ENCODE data around the gene C6orf89. TPM values are rescaled to one million over a fixed set of nuclear protein-coding genes. Genes with fewer than 3 reads are reported as not detected.

C6orf89 gene
- total RNA-seq, 2 donors from 2014 or later: 13.9 to 16.8 TPM

- TF ChIP-seq, protein P1, sequence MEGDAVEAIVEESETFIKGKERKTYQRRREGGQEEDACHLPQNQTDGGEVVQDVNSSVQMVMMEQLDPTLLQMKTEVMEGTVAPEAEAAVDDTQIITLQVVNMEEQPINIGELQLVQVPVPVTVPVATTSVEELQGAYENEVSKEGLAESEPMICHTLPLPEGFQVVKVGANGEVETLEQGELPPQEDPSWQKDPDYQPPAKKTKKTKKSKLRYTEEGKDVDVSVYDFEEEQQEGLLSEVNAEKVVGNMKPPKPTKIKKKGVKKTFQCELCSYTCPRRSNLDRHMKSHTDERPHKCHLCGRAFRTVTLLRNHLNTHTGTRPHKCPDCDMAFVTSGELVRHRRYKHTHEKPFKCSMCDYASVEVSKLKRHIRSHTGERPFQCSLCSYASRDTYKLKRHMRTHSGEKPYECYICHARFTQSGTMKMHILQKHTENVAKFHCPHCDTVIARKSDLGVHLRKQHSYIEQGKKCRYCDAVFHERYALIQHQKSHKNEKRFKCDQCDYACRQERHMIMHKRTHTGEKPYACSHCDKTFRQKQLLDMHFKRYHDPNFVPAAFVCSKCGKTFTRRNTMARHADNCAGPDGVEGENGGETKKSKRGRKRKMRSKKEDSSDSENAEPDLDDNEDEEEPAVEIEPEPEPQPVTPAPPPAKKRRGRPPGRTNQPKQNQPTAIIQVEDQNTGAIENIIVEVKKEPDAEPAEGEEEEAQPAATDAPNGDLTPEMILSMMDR (conservative IDR thresholded peaks at IDR 0.05): no peak
- Mint-ChIP-seq H3K9me3 (no peaks in the 10 kb centered on the region), H3K27ac (no peak overlapping the region), H3K4me1 (peaks cover 10% of the 10 kb centered on the region), H3K4me3 (no peak overlapping the region), H3K36me3 (ENCODE audit: low read depth) (peaks cover 64% of the 10 kb centered on the region), H3K27me3 (ENCODE audit: insufficient read depth) (no peaks in the 10 kb centered on the region)
- Histone ChIP-seq H3K9ac (ENCODE audit: extremely low read depth, low read length, poor library complexity, severe bottlenecking) (no peak overlapping the region), H3K4me1 (ENCODE audit: control insufficient read depth, insufficient read depth, low read length) (no peaks in the 10 kb centered on the region), H3K27me3 (ENCODE audit: control insufficient read depth, insufficient read depth, low read length, poor library complexity, severe bottlenecking) (no peaks in the 10 kb centered on the region), H3K4me3 (ENCODE audit: low read length) (no peak overlapping the region), H3K36me3 (ENCODE audit: control insufficient read depth, insufficient read depth, low read length) (peaks cover 46% of the 10 kb centered on the region), H3K9me3 (ENCODE audit: control insufficient read depth, low read length) (no peaks in the 10 kb centered on the region), H3K27ac (ENCODE audit: low read depth, low read length) (no peak overlapping the region)
- DNase-seq: peak; percentile 20
- 96% methylated on average over 6 to 8 of the region's 8 CpGs for WGBS, 2 experiments (ENCODE audit: insufficient coverage in 1 of 2, insufficient read length in 1 of 2)
Measured at GRCh38 chr6:36856277-36856676, 29.5 kb upstream of the C6orf89 start.

- peaks cover 68% of the 10 kb centered on the region for H3K36me3 Mint-ChIP-seq (ENCODE audit: low read depth)
- WGBS, 2 experiments (ENCODE audit: insufficient coverage in 1 of 2, insufficient read length in 1 of 2): 93 to 94% methylated on average over 4 of the region's 4 CpGs
- H3K9me3 Mint-ChIP-seq: no peaks in the 10 kb centered on the region
Measured at GRCh38 chr6:36857325-36857724, 28.4 kb upstream of the C6orf89 start.

GRCh38 chr6:36858407-36858981, 27.3 kb upstream of the C6orf89 start:
- DNase-seq: peak; percentile 81
- H3K4me1 Mint-ChIP-seq: peaks cover 20% of the 10 kb centered on the region
- TF ChIP-seq, protein P1 (conservative IDR thresholded peaks at IDR 0.05): no peak
- H3K36me3 Mint-ChIP-seq (ENCODE audit: low read depth): peaks cover 73% of the 10 kb centered on the region
- H3K4me3 Mint-ChIP-seq: no peak overlapping the region
- Histone ChIP-seq H3K4me3 (ENCODE audit: low read length) (no peak overlapping the region), H3K9me3 (ENCODE audit: control insufficient read depth, low read length) (no peaks in the 10 kb centered on the region), H3K27ac (ENCODE audit: low read depth, low read length) (no peak overlapping the region), H3K4me1 (ENCODE audit: control insufficient read depth, insufficient read depth, low read length) (no peaks in the 10 kb centered on the region), H3K9ac (ENCODE audit: extremely low read depth, low read length, poor library complexity, severe bottlenecking) (no peak overlapping the region), H3K36me3 (ENCODE audit: control insufficient read depth, insufficient read depth, low read length) (peaks cover 60% of the 10 kb centered on the region), H3K27me3 (ENCODE audit: control insufficient read depth, insufficient read depth, low read length, poor library complexity, severe bottlenecking) (no peaks in the 10 kb centered on the region)
- H3K27me3 Mint-ChIP-seq (ENCODE audit: insufficient read depth): peaks cover 12% of the 10 kb centered on the region
- 65 to 80% methylated on average over 6 of the region's 6 CpGs for WGBS, 2 experiments (ENCODE audit: insufficient coverage in 1 of 2, insufficient read length in 1 of 2)
- H3K27ac Mint-ChIP-seq: peak overlapping the region; percentile 11
- no peaks in the 10 kb centered on the region for H3K9me3 Mint-ChIP-seq

More at GRCh38 chr6:36857325-36857724, 28.4 kb upstream of the C6orf89 start:
- Histone ChIP-seq H3K9ac (ENCODE audit: extremely low read depth, low read length, poor library complexity, severe bottlenecking) (no peak overlapping the region), H3K27me3 (ENCODE audit: control insufficient read depth, insufficient read depth, low read length, poor library complexity, severe bottlenecking) (no peaks in the 10 kb centered on the region), H3K36me3 (ENCODE audit: control insufficient read depth, insufficient read depth, low read length) (peaks cover 51% of the 10 kb centered on the region), H3K27ac (ENCODE audit: low read depth, low read length) (no peak overlapping the region), H3K9me3 (ENCODE audit: control insufficient read depth, low read length) (no peaks in the 10 kb centered on the region), H3K4me3 (ENCODE audit: low read length) (no peak overlapping the region), H3K4me1 (ENCODE audit: control insufficient read depth, insufficient read depth, low read length) (no peaks in the 10 kb centered on the region)
- peaks cover 2% of the 10 kb centered on the region for H3K27me3 Mint-ChIP-seq (ENCODE audit: insufficient read depth)
- H3K4me3 Mint-ChIP-seq: no peak overlapping the region
- H3K4me1 Mint-ChIP-seq: peaks cover 10% of the 10 kb centered on the region
- DNase-seq: peak; percentile 8
- TF ChIP-seq, protein P1 (conservative IDR thresholded peaks at IDR 0.05): no peak
- no peak overlapping the region for H3K27ac Mint-ChIP-seq

All from endodermal cell (in vitro differentiated cells).